IMR-90 (cell line): ENCODE data around the gene LRRC9. TPM values are rescaled to one million over a fixed set of nuclear protein-coding genes. Genes with fewer than 3 reads are reported as not detected.
"Not testable (repeated sequence)": the region's sequence is repeated elsewhere in the genome, so short reads cannot be mapped to it uniquely, and the experiment has no call there.

Source experiments
- ATAC-seq: fragments of 200-7000 bp; cut with Tn5 transposase; 2 replicates; pipeline ENCODE4 v1.9.1; 2020; ENCODE audit warnings: low read depth, mild to moderate bottlenecking, moderate library complexity
- BruUV-seq: library from RNA; stranded (reverse); fragments of 400-500 nt; replicated peaks from 2 replicates; lab custom pipeline; 2021; lab: Mats Ljungman, UMichigan
- CTCF ChIA-PET: fragments of 300-600 bp; formaldehyde crosslinking; extraction: SDS; loops from one replicate; lab custom pipeline; 2021; ENCODE audit warnings: antibody characterized with exemption; lab: Yijun Ruan, JAX
- POLR2A ChIA-PET: fragments of 300-600 bp; sonication (Branson Sonifier 250); formaldehyde crosslinking; loops from one replicate; lab custom pipeline; 2022; ENCODE audit warnings: antibody characterized with exemption; ENCODE audit not compliant: unreplicated experiment; lab: Charles Lee
- DNase-seq: peaks from one replicate; pipeline ENCODE4 v3.0.0; 2013
- H2AFZ ChIP-seq: replicated peaks from 2 replicates; pipeline ENCODE3; 2013; ENCODE audit warnings: low read length, mild to moderate bottlenecking; ENCODE audit not compliant: poor library complexity
- H2AK5ac ChIP-seq: 2 replicates; pipeline ENCODE4 v1.6.1; 2013; ENCODE audit warnings: low read depth, low read length, inconsistent platforms
- H2AK9ac ChIP-seq: replicated peaks from 2 replicates; pipeline ENCODE3; 2013; ENCODE audit warnings: mild to moderate bottlenecking, low read depth, low read length, moderate library complexity; ENCODE audit not compliant: poor library complexity
- H2BK120ac ChIP-seq: 2 replicates; pipeline ENCODE4 v1.6.1; 2013; ENCODE audit warnings: low read depth, low read length, inconsistent platforms
- H2BK15ac ChIP-seq: 3 replicates; pipeline ENCODE4 v1.6.1; 2013; ENCODE audit warnings: low read depth, low read length, inconsistent platforms
- H2BK20ac ChIP-seq: 2 replicates; pipeline ENCODE4 v1.6.1; 2013; ENCODE audit warnings: low read depth, mild to moderate bottlenecking, inconsistent platforms, low read length, moderate library complexity
- H2BK5ac ChIP-seq: 2 replicates; pipeline ENCODE4 v1.6.1; 2013; ENCODE audit warnings: mild to moderate bottlenecking, low read depth, low read length, inconsistent platforms; ENCODE audit not compliant: poor library complexity, severe bottlenecking
- H3K14ac ChIP-seq: replicated peaks from 2 replicates; pipeline ENCODE4 v1.6.1; 2013; ENCODE audit warnings: low read depth, low read length, inconsistent platforms
- H3K18ac ChIP-seq: 2 replicates; pipeline ENCODE4 v1.6.1; 2013; ENCODE audit warnings: low read depth, low read length, control low read depth
- H3K23ac ChIP-seq: 2 replicates; pipeline ENCODE4 v1.6.1; 2013; ENCODE audit warnings: low read depth, low read length, inconsistent platforms
- H3K27ac ChIP-seq: 2 replicates; pipeline ENCODE4 v1.5.1; 2013; ENCODE audit warnings: mild to moderate bottlenecking, control low read depth, low read length; ENCODE audit not compliant: insufficient read depth
- H3K27me3 ChIP-seq: 2 replicates; pipeline ENCODE4 v1.6.1; 2013; ENCODE audit warnings: low read length; ENCODE audit not compliant: control insufficient read depth, insufficient read depth
- H3K36me3 ChIP-seq: 2 replicates; pipeline ENCODE4 v1.6.1; 2013; ENCODE audit warnings: low read length, mixed read lengths; ENCODE audit not compliant: control insufficient read depth, insufficient read depth
- H3K4ac ChIP-seq: 2 replicates; pipeline ENCODE4 v1.6.1; 2013; ENCODE audit warnings: low read depth, low read length, inconsistent platforms
- H3K4me1 ChIP-seq: 2 replicates; pipeline ENCODE4 v1.6.1; 2013; ENCODE audit warnings: low read length, mixed read lengths; ENCODE audit not compliant: control insufficient read depth, insufficient read depth
- H3K4me2 ChIP-seq: 2 replicates; pipeline ENCODE4 v1.6.1; 2013; ENCODE audit warnings: low read depth, mild to moderate bottlenecking, control low read depth, low read length, moderate library complexity
- H3K4me3 ChIP-seq: 2 replicates; pipeline ENCODE4 v1.5.1; 2013; ENCODE audit warnings: low read depth, mild to moderate bottlenecking, control low read depth, low read length, moderate library complexity; ENCODE audit not compliant: insufficient read depth
- H3K56ac ChIP-seq: 2 replicates; pipeline ENCODE4 v1.6.1; 2013; ENCODE audit warnings: low read length, inconsistent platforms; ENCODE audit not compliant: insufficient read depth; ENCODE audit errors: extremely low read depth
- H3K79me1 ChIP-seq, 2 experiments: 2 replicates each; pipeline ENCODE4 v1.6.1; 2013; ENCODE audit warnings: low read length in 2 of 2, inconsistent platforms in 1 of 2, low read depth in 1 of 2
- H3K9ac ChIP-seq: 2 replicates; pipeline ENCODE4 v1.6.1; 2013; ENCODE audit warnings: low read depth, low read length, control low read depth
- H3K9me1 ChIP-seq: 2 replicates; pipeline ENCODE4 v1.6.1; 2013; ENCODE audit warnings: low read length, inconsistent platforms; ENCODE audit not compliant: insufficient read depth
- H3K9me3 ChIP-seq: 2 replicates; pipeline ENCODE4 v1.6.1; 2013; ENCODE audit warnings: low read length; ENCODE audit not compliant: control insufficient read depth, insufficient read depth
- H4K20me1 ChIP-seq: 2 replicates; pipeline ENCODE4 v1.6.1; 2013; ENCODE audit warnings: low read length, inconsistent platforms; ENCODE audit not compliant: insufficient read depth
- H4K5ac ChIP-seq: 2 replicates; pipeline ENCODE4 v1.6.1; 2013; ENCODE audit warnings: mild to moderate bottlenecking, low read depth, low read length, control low read depth
- H4K8ac ChIP-seq, 2 experiments: 2 replicates each; pipeline ENCODE4 v1.6.1; 2013; ENCODE audit warnings: low read depth in 2 of 2, low read length in 2 of 2, control low read depth in 1 of 2, inconsistent platforms in 1 of 2
- H4K91ac ChIP-seq: 2 replicates; pipeline ENCODE4 v1.6.1; 2013; ENCODE audit warnings: low read depth, low read length, inconsistent platforms; ENCODE audit not compliant: insufficient read depth
- WGBS, 2 experiments: methylation state at CpG; one replicate each; pipeline versions ENCODE4 v1.1.5 to v1.1.7; 2013; ENCODE audit warnings: missing lambda C conversion rate in 2 of 2; ENCODE audit not compliant: insufficient read length in 1 of 2; ENCODE audit errors: extremely low coverage in 2 of 2; 5-methylcytosine and 5-hydroxymethylcytosine counted together
- dilution Hi-C: fragments of 300-500 bp; cut with HindIII; formaldehyde crosslinking; loops from one replicate; pipeline ENCODE4 v1.14.3; 2018; ENCODE audit warnings: low sequenced_read_pairs; ENCODE audit not compliant: unreplicated experiment
- in situ Hi-C: fragments of 300-500 bp; cut with MboI; formaldehyde crosslinking; loops from 3 replicates; pipeline ENCODE4 v1.14.3; 2019; ENCODE audit warnings: low sequenced_read_pairs, inconsistent platforms, mixed read lengths
- intact Hi-C: fragments of 100-400 bp; cut with micrococcal nuclease; formaldehyde crosslinking; loops from 2 replicates; pipeline ENCODE4 v1.10.0; 2022
- polyA plus RNA-seq, 3 experiments: library from polyadenylated mRNA; depleted of rRNA; stranded (reverse); fragments of >200 nt; gene quantifications; 2 replicates each; pipeline ENCODE4 v1.2.3, GENCODE V29; 2012; ENCODE audit warnings: low replicate concordance in 1 of 3
- total RNA-seq: library from RNA; depleted of rRNA; stranded (reverse); fragments of >200 nt; gene quantifications from 2 replicates; pipeline ENCODE4 v1.2.3, GENCODE V29; 2012

The LRRC9 gene
- total and polyA plus RNA-seq, 2 of the 4 experiments (the other 2 are of a cell fraction) = not detected

GRCh38 chr14:60099855-60100254 is 179.9 kb downstream of the LRRC9 start:
- H3K23ac ChIP-seq, CTCF ChIA-PET, H3K27ac ChIP-seq, H3K36me3 ChIP-seq, BruUV-seq, H3K56ac ChIP-seq, ATAC-seq, H3K9me1 ChIP-seq, H3K9me3 ChIP-seq, dilution Hi-C loops, H2BK120ac ChIP-seq, H2BK15ac ChIP-seq, H3K14ac ChIP-seq, H2AFZ ChIP-seq, H2BK20ac ChIP-seq, H4K5ac ChIP-seq, H3K18ac ChIP-seq, H4K8ac ChIP-seq, H3K4me1 ChIP-seq, H3K4ac ChIP-seq, H2AK9ac ChIP-seq, H2AK5ac ChIP-seq, H3K4me3 ChIP-seq, H2BK5ac ChIP-seq, DNase-seq, H3K4me2 ChIP-seq, H3K9ac ChIP-seq, H4K91ac ChIP-seq, H3K27me3 ChIP-seq: not testable (repeated sequence)
- in situ Hi-C loops (loop anchor here (25.0 kb wide), 1 partner anchor 613 kb away; the partner anchor contains the start of genes JKAMP and L3HYPDH), intact Hi-C loops (loop anchor here (10.0 kb wide), 1 partner anchor 135 kb away; no protein-coding TSS in a partner anchor)
- peaks cover 27% of the 10 kb centered on the region; the same call in 1 of the 2 replicates for H4K20me1 ChIP-seq
- WGBS, 2 experiments = 80% methylated on average over 1 of the region's 7 CpGs; no CpG with 5 or more reads in 1 of the 2 experiments
- peaks cover 11 to 40% of the 10 kb centered on the region in 2 experiments for H3K79me1 ChIP-seq
- POLR2A ChIA-PET = interaction anchor here (0.6 kb wide), 1 partner anchor 1457 kb away, joined by 4 read pairs; no protein-coding TSS in a partner anchor
